ENCODE results near the gene TRPT1. TPM values are rescaled to one million over a fixed set of nuclear protein-coding genes. Genes with fewer than 3 reads are reported as not detected.

Gene TRPT1
- polyA plus RNA-seq, 3 donors, result 24.8 to 34.6 (median 31.6) TPM

- peak overlapping the region in 1 of 3 experiments; percentile 86 for H3K4me3 ChIP-seq (replicated peaks in 1 of 3; ENCODE audit: low read depth in 2 of 3, low read length in 3 of 3)
- H3K27ac ChIP-seq (ENCODE audit: low read depth in 1 of 2, low read length in 2 of 2), result peak overlapping the region; percentile 13 to 92
- H3K4me1 ChIP-seq (ENCODE audit: control insufficient read depth in 1 of 2, insufficient read depth in 2 of 2, low read length in 2 of 2), result peaks cover 52 to 66% of the 10 kb centered on the region in 2 donors
- no peaks in the 10 kb centered on the region for H4K20me1 ChIP-seq (ENCODE audit: insufficient read depth, low read length)
- peak overlapping the region; percentile 76 for H3K9ac ChIP-seq (ENCODE audit: insufficient read depth, low read length, poor library complexity, severe bottlenecking)
- Mint-ChIP-seq H3K4me3 (peak overlapping the region; percentile 85 to 89), H3K4me1 (peaks cover 48% of the 10 kb centered on the region), H3K27me3 (ENCODE audit: low read depth in 3 of 3) (peaks cover 0 to 4% (median 3%) of the 10 kb centered on the region in 3 donors), H3K27ac (peak overlapping the region in 3 of 7 donors; percentile 65 to 78 (median 75)), H3K9me3 (no peaks in the 10 kb centered on the region), H3K36me3 (peaks cover 13 to 14% of the 10 kb centered on the region in 2 donors)
- no CpG with 5 or more reads among the region's 6 CpGs for WGBS (ENCODE audit: insufficient coverage)
- no peak for DNase-seq
- TF ChIP-seq CTCF (IDR thresholded peaks at IDR 0.05), result no peak
- H3K9me3 ChIP-seq (replicated peaks in 1 of 2; ENCODE audit: control insufficient read depth in 1 of 2, insufficient read depth in 1 of 2, low read length in 2 of 2), result no peaks in the 10 kb centered on the region
- intact Hi-C loops (cut with micrococcal nuclease), result loop anchor here (5.0 kb wide), 2 partner anchors 38 to 57 kb away; partner anchors contain the start of genes FERMT3 (in 2 of the 2) and CATSPERZ (in 1 of the 2)
- peak overlapping the region; percentile 91 for H3K4me2 ChIP-seq (replicated peaks; ENCODE audit: extremely low read depth, low read length, poor library complexity, severe bottlenecking)
- H3K79me2 ChIP-seq (ENCODE audit: insufficient read depth, low read length), result peaks cover 40% of the 10 kb centered on the region
- H3K27me3 ChIP-seq (ENCODE audit: control insufficient read depth in 2 of 2, insufficient read depth in 2 of 2, low read length in 2 of 2), result no peaks in the 10 kb centered on the region
- no peak overlapping the region for H2AFZ ChIP-seq (ENCODE audit: insufficient read depth, low read depth, low read length, poor library complexity, severe bottlenecking)
- peaks cover 10 to 12% of the 10 kb centered on the region in 2 donors for H3K36me3 ChIP-seq (replicated peaks in 1 of 2; ENCODE audit: control insufficient read depth in 1 of 2, insufficient read depth in 2 of 2, low read length in 2 of 2)
Observed at GRCh38 chr11:64244966-64245365, 19.0 kb upstream of the TRPT1 start.

GRCh38 chr11:64244107-64244506 lies 18.1 kb upstream of the TRPT1 start:
- H3K4me2 ChIP-seq (replicated peaks; ENCODE audit: extremely low read depth, low read length, poor library complexity, severe bottlenecking), result no peak overlapping the region
- no peak overlapping the region for H3K4me3 Mint-ChIP-seq
- 57% methylated on average over 2 of the region's 5 CpGs for WGBS (ENCODE audit: insufficient coverage)
- peak overlapping the region in 1 of 2 donors; percentile 11 for H3K27ac ChIP-seq (ENCODE audit: low read depth in 1 of 2, low read length in 2 of 2)
- H3K9me3 Mint-ChIP-seq, result no peaks in the 10 kb centered on the region
- no peak for DNase-seq
- H3K4me1 Mint-ChIP-seq, result peaks cover 55% of the 10 kb centered on the region
- peaks cover 61 to 75% of the 10 kb centered on the region in 2 donors for H3K4me1 ChIP-seq (ENCODE audit: control insufficient read depth in 1 of 2, insufficient read depth in 2 of 2, low read length in 2 of 2)
- no peaks in the 10 kb centered on the region for H3K9me3 ChIP-seq (replicated peaks in 1 of 2; ENCODE audit: control insufficient read depth in 1 of 2, insufficient read depth in 1 of 2, low read length in 2 of 2)
- no peaks in the 10 kb centered on the region for H3K27me3 ChIP-seq (ENCODE audit: control insufficient read depth in 2 of 2, insufficient read depth in 2 of 2, low read length in 2 of 2)
- peaks cover 40% of the 10 kb centered on the region for H3K79me2 ChIP-seq (ENCODE audit: insufficient read depth, low read length)
- H2AFZ ChIP-seq (ENCODE audit: insufficient read depth, low read depth, low read length, poor library complexity, severe bottlenecking), result no peak overlapping the region
- H3K9ac ChIP-seq (ENCODE audit: insufficient read depth, low read length, poor library complexity, severe bottlenecking), result no peak overlapping the region
- H3K4me3 ChIP-seq (replicated peaks in 1 of 3; ENCODE audit: low read depth in 2 of 3, low read length in 3 of 3), result no peak overlapping the region
- peaks cover 10 to 12% of the 10 kb centered on the region in 2 donors for H3K36me3 ChIP-seq (replicated peaks in 1 of 2; ENCODE audit: control insufficient read depth in 1 of 2, insufficient read depth in 2 of 2, low read length in 2 of 2)
- intact Hi-C loops (cut with micrococcal nuclease), result loop anchor here (5.0 kb wide), 2 partner anchors 37 to 58 kb away; partner anchors contain the start of genes FERMT3 (in 2 of the 2) and CATSPERZ (in 1 of the 2)
- H3K36me3 Mint-ChIP-seq, result peaks cover 14 to 16% of the 10 kb centered on the region in 2 donors
- TF ChIP-seq CTCF (IDR thresholded peaks at IDR 0.05), result no peak
- H4K20me1 ChIP-seq (ENCODE audit: insufficient read depth, low read length), result no peaks in the 10 kb centered on the region
- H3K27ac Mint-ChIP-seq, result peak overlapping the region in 4 of 7 donors; percentile 25 to 54 (median 40)
- H3K27me3 Mint-ChIP-seq (ENCODE audit: low read depth in 3 of 3), result peaks cover 0 to 5% (median 2%) of the 10 kb centered on the region in 3 donors
